T-cell (primary cell): ENCODE data around the gene LRCH1. TPM values are rescaled to one million over a fixed set of nuclear protein-coding genes. Genes with fewer than 3 reads are reported as not detected.
A peak's percentile ranks its signal among the peaks of the same experiment; 100 is the strongest.

ENCODE experiments used
- ATAC-seq, 4 experiments: fragments of 200-7000 bp in 3 of 4; fragments of 150-1000 bp in 1 of 4; cut with Tn5 transposase; replicated peaks in 1 of 4; 1 replicate in 3 of 4; 2 replicates in 1 of 4; pipeline ENCODE4 v1.10.0; 2021; ENCODE audit warnings: moderate library complexity in 3 of 4, mild to moderate bottlenecking in 2 of 4, moderate number of reproducible peaks in 1 of 4
- CTCF ChIA-PET, 2 donors: fragments of 300-600 bp; sonication (Branson Sonifier 250); formaldehyde crosslinking; loops; one replicate each; lab custom pipeline; 2022; ENCODE audit warnings: antibody characterized with exemption in 2 of 2; lab: Charles Lee
- POLR2A ChIA-PET, 2 donors: fragments of 300-600 bp; sonication (Branson Sonifier 250); formaldehyde crosslinking; loops; one replicate each; lab custom pipeline; 2022; ENCODE audit warnings: antibody characterized with exemption in 2 of 2; lab: Charles Lee
- DNase-seq, 35 experiments: peaks; one replicate each; pipeline versions ENCODE4 v3.0.0 to v3.0.0-alpha.2; 2013 to 2023
- H3K27ac ChIP-seq: one replicate; pipeline ENCODE4 v1.5.1; 2013; ENCODE audit warnings: low read length
- H3K27me3 ChIP-seq, 2 experiments: replicated peaks in 1 of 2; 1 replicate in 1 of 2; 2 replicates in 1 of 2; pipeline versions ENCODE4 v1.6.1 to v1.7.0; 2013; ENCODE audit warnings: low read length in 1 of 2, mixed read lengths in 1 of 2; ENCODE audit not compliant: control insufficient read depth in 2 of 2, insufficient read depth in 2 of 2; ENCODE audit errors: extremely low read depth in 1 of 2
- H3K36me3 ChIP-seq, 2 donors: 1 replicate in 1 of 2; 2 replicates in 1 of 2; pipeline versions ENCODE4 v1.6.1 to v1.7.0; 2013; ENCODE audit warnings: low read length in 1 of 2; ENCODE audit not compliant: control insufficient read depth in 2 of 2, insufficient read depth in 1 of 2; ENCODE audit errors: extremely low read depth in 1 of 2
- H3K4me1 ChIP-seq, 2 experiments: 1 replicate in 1 of 2; 2 replicates in 1 of 2; pipeline versions ENCODE4 v1.6.1 to v1.7.0; 2013; ENCODE audit warnings: low read length in 2 of 2, mixed read lengths in 1 of 2; ENCODE audit not compliant: insufficient read depth in 2 of 2, control insufficient read depth in 1 of 2; ENCODE audit errors: extremely low read depth in 1 of 2
- H3K4me3 ChIP-seq, 2 donors: 1 replicate in 1 of 2; 2 replicates in 1 of 2; pipeline versions ENCODE4 v1.5.1 to v1.7.0; 2013; ENCODE audit warnings: mild to moderate bottlenecking in 2 of 2, low read length in 1 of 2, moderate library complexity in 1 of 2; ENCODE audit not compliant: control insufficient read depth in 1 of 2; ENCODE audit errors: extremely low read depth in 1 of 2
- H3K9me3 ChIP-seq: 2 replicates; pipeline ENCODE4 v1.7.0; 2013
- H3K27ac Mint-ChIP-seq, 2 donors: one replicate each; pipeline ENCODE4 v1.8.0; 2020 to 2021; ENCODE audit warnings: mild to moderate bottlenecking in 2 of 2, mixed read lengths in 2 of 2
- H3K27me3 Mint-ChIP-seq, 2 donors: one replicate each; pipeline ENCODE4 v1.8.0; 2021 to 2022; ENCODE audit warnings: mixed read lengths in 2 of 2
- H3K36me3 Mint-ChIP-seq: one replicate; pipeline ENCODE4 v1.8.0; 2021; ENCODE audit warnings: mixed read lengths
- H3K4me1 Mint-ChIP-seq, 3 donors: one replicate each; pipeline ENCODE4 v1.8.0; 2020 to 2022; ENCODE audit warnings: mixed read lengths in 3 of 3, mild to moderate bottlenecking in 1 of 3
- H3K4me3 Mint-ChIP-seq, 3 donors: one replicate each; pipeline ENCODE4 v1.8.0; 2020 to 2022; ENCODE audit warnings: mild to moderate bottlenecking in 3 of 3, mixed read lengths in 3 of 3, moderate library complexity in 3 of 3
- H3K9me3 Mint-ChIP-seq, 3 donors: one replicate each; pipeline ENCODE4 v1.8.0; 2020 to 2022; ENCODE audit warnings: mixed read lengths in 3 of 3
- WGBS: methylation state at CpG from one replicate; pipeline ENCODE4 v1.1.5; 2013; ENCODE audit warnings: missing lambda C conversion rate; ENCODE audit not compliant: insufficient coverage; 5-methylcytosine and 5-hydroxymethylcytosine counted together
- total RNA-seq, 35 experiments: library from RNA in 6 of 35; stranded (reverse) in 6 of 35; fragments of 120-200 nt in 1 of 35; gene quantifications; one replicate each; pipeline versions ENCODE4 v1.2.1 to v1.2.4 and lab custom pipeline; 2013 to 2026

LRCH1 gene
- total RNA-seq, 5 donors from 2014 or later (not counting 1 experiment from before 2014, with no cell fraction given): 16.0 to 21.8 (median 17.9) TPM

GRCh38 chr13:46745706-46746105, 192.7 kb downstream of the LRCH1 start:
- no peaks in the 10 kb centered on the region for H3K4me1 ChIP-seq
- ATAC-seq (no peak), DNase-seq (no peak)
- POLR2A ChIA-PET: no interaction called here
- CTCF ChIA-PET: no interaction called here
- Mint-ChIP-seq H3K4me3 (no peak overlapping the region), H3K27me3 (no peaks in the 10 kb centered on the region), H3K4me1 (peaks cover 10 to 14% (median 13%) of the 10 kb centered on the region in 3 donors), H3K36me3 (peaks cover 71% of the 10 kb centered on the region), H3K27ac (no peak overlapping the region), H3K9me3 (no peaks in the 10 kb centered on the region)
- WGBS: 82% methylated on average over 2 of the region's 4 CpGs
- H3K27me3 ChIP-seq: no peaks in the 10 kb centered on the region
- H3K4me3 ChIP-seq: no peak overlapping the region
- no peaks in the 10 kb centered on the region for H3K9me3 ChIP-seq
- H3K27ac ChIP-seq: no peak overlapping the region
- peaks cover 0 to 28% of the 10 kb centered on the region in 2 donors for H3K36me3 ChIP-seq

GRCh38 chr13:46747031-46747820, 194.3 kb downstream of the LRCH1 start:
- H3K9me3 Mint-ChIP-seq: no peaks in the 10 kb centered on the region
- CTCF ChIA-PET: interaction anchor here in 1 of 2 donors (0.7 kb wide), 1 partner anchor 8 kb away, joined by 3 read pairs; no protein-coding TSS in a partner anchor

GRCh38 chr13:46748300-46748699, 195.3 kb downstream of the LRCH1 start:
- peaks cover 0 to 19% of the 10 kb centered on the region in 2 donors for H3K36me3 ChIP-seq
- WGBS: 84% methylated on average over 4 of the region's 4 CpGs
- H3K27me3 Mint-ChIP-seq: no peaks in the 10 kb centered on the region
- no peak overlapping the region for H3K27ac Mint-ChIP-seq
- DNase-seq (no peak), ATAC-seq (no peak)
- H3K4me1 Mint-ChIP-seq: peaks cover 26 to 32% (median 27%) of the 10 kb centered on the region in 3 donors
- H3K9me3 ChIP-seq: no peaks in the 10 kb centered on the region
- no peaks in the 10 kb centered on the region for H3K27me3 ChIP-seq
- H3K4me3 ChIP-seq: no peak overlapping the region
- ChIA-PET CTCF (interaction anchor here in 1 of 2 donors (0.7 kb wide), 1 partner anchor 10 kb away, joined by 3 read pairs; no protein-coding TSS in a partner anchor), POLR2A (no interaction called here)
- peaks cover 8 to 12% of the 10 kb centered on the region in 2 experiments for H3K4me1 ChIP-seq
- H3K36me3 Mint-ChIP-seq: peaks cover 55% of the 10 kb centered on the region
- H3K9me3 Mint-ChIP-seq: no peaks in the 10 kb centered on the region
- no peak overlapping the region for H3K4me3 Mint-ChIP-seq
- no peak overlapping the region for H3K27ac ChIP-seq

More at GRCh38 chr13:46747031-46747820, 194.3 kb downstream of the LRCH1 start:
- Histone ChIP-seq H3K27ac (no peak overlapping the region), H3K36me3 (peaks cover 0 to 19% of the 10 kb centered on the region in 2 donors), H3K4me1 (peaks cover 5 to 9% of the 10 kb centered on the region in 2 experiments), H3K9me3 (no peaks in the 10 kb centered on the region), H3K4me3 (no peak overlapping the region), H3K27me3 (no peaks in the 10 kb centered on the region)
- Mint-ChIP-seq H3K27me3 (no peaks in the 10 kb centered on the region), H3K36me3 (peaks cover 60% of the 10 kb centered on the region), H3K4me1 (peaks cover 23 to 28% (median 24%) of the 10 kb centered on the region in 3 donors), H3K27ac (no peak overlapping the region), H3K4me3 (no peak overlapping the region)
- no peak for DNase-seq
- ATAC-seq: no peak
- WGBS: 93% methylated on average over 4 of the region's 8 CpGs
- POLR2A ChIA-PET: no interaction called here

GRCh38 chr13:46749951-46750350, 197.0 kb downstream of the LRCH1 start:
- Histone ChIP-seq H3K4me3 (no peak overlapping the region), H3K27me3 (no peaks in the 10 kb centered on the region), H3K27ac (no peak overlapping the region), H3K9me3 (no peaks in the 10 kb centered on the region), H3K36me3 (peaks cover 0 to 14% of the 10 kb centered on the region in 2 donors), H3K4me1 (peaks cover 12 to 13% of the 10 kb centered on the region in 2 experiments)
- ChIA-PET CTCF (no interaction called here), POLR2A (no interaction called here)
- no peaks in the 10 kb centered on the region for H3K9me3 Mint-ChIP-seq
- no peak for DNase-seq
- peaks cover 26 to 43% (median 33%) of the 10 kb centered on the region in 3 donors for H3K4me1 Mint-ChIP-seq
- H3K27me3 Mint-ChIP-seq: no peaks in the 10 kb centered on the region
- WGBS: 100% methylated on average over 2 of the region's 2 CpGs
- ATAC-seq: no peak
- peaks cover 43% of the 10 kb centered on the region for H3K36me3 Mint-ChIP-seq
- H3K4me3 Mint-ChIP-seq: no peak overlapping the region
- H3K27ac Mint-ChIP-seq: peak overlapping the region; percentile 13 to 36

GRCh38 chr13:46751811-46752635, 199.1 kb downstream of the LRCH1 start:
- ATAC-seq: peak; percentile 80 to 90 (median 88)
- Histone ChIP-seq H3K9me3 (no peaks in the 10 kb centered on the region), H3K27ac (no peak overlapping the region), H3K27me3 (no peaks in the 10 kb centered on the region), H3K4me3 (peak overlapping the region in 1 of 2 donors; percentile 40), H3K36me3 (peaks cover 0 to 9% of the 10 kb centered on the region in 2 donors), H3K4me1 (peaks cover 12 to 13% of the 10 kb centered on the region in 2 experiments)
- 0% methylated on average over 4 of the region's 7 CpGs for WGBS
- Mint-ChIP-seq H3K4me3 (peak overlapping the region in 1 of 3 donors; percentile 56), H3K27ac (peak overlapping the region; percentile 23 to 70), H3K36me3 (peaks cover 29% of the 10 kb centered on the region), H3K9me3 (no peaks in the 10 kb centered on the region), H3K27me3 (no peaks in the 10 kb centered on the region), H3K4me1 (peaks cover 26 to 43% (median 33%) of the 10 kb centered on the region in 3 donors)
- ChIA-PET POLR2A (no interaction called here), CTCF (interaction anchor here (0.7 to 1.5 kb wide), 3 partner anchors 44 to 200 kb away, joined by 4 to 5 read pairs (median 4); partner anchors contain the start of gene LRCH1 (in 1 of the 2))
- peak; percentile 8 to 79 (median 42) for DNase-seq

GRCh38 chr13:46753137-46753536, 200.2 kb downstream of the LRCH1 start:
- Histone ChIP-seq H3K36me3 (peaks cover 0 to 9% of the 10 kb centered on the region in 2 donors), H3K4me1 (peaks cover 12 to 13% of the 10 kb centered on the region in 2 experiments), H3K4me3 (no peak overlapping the region), H3K9me3 (no peaks in the 10 kb centered on the region), H3K27ac (no peak overlapping the region), H3K27me3 (no peaks in the 10 kb centered on the region)
- no peaks in the 10 kb centered on the region for H3K27me3 Mint-ChIP-seq
- H3K4me3 Mint-ChIP-seq: no peak overlapping the region
- H3K4me1 Mint-ChIP-seq: peaks cover 26 to 43% (median 33%) of the 10 kb centered on the region in 3 donors
- no peak overlapping the region for H3K27ac Mint-ChIP-seq
- no peak for DNase-seq
- POLR2A ChIA-PET: interaction anchor here in 1 of 2 donors (0.6 kb wide), 1 partner anchor 1556 kb away, joined by 3 read pairs; no protein-coding TSS in a partner anchor
- peaks cover 22% of the 10 kb centered on the region for H3K36me3 Mint-ChIP-seq
- CTCF ChIA-PET: no interaction called here
- H3K9me3 Mint-ChIP-seq: no peaks in the 10 kb centered on the region
- ATAC-seq: no peak
- WGBS: no CpG with 5 or more reads among the region's 5 CpGs
